SK-N-SH (cell line): ENCODE measurements around the gene TMEM184C.

Experiments used
- CTCF ChIP-seq: fragments of 200-600 bp; sonication (generic); IDR thresholded peaks from 2 replicates; pipeline ENCODE4 v1.6.1; 2017; ENCODE audit warnings: antibody characterized with exemption, mild to moderate bottlenecking, moderate library complexity
- EP300 ChIP-seq, 2 experiments: IDR thresholded peaks; 2 replicates each; pipeline versions ENCODE4 v1.4.0 to v1.6.1; 2012; ENCODE audit warnings: borderline replicate concordance in 1 of 2, low read depth in 1 of 2, low read length in 1 of 2
- GATA2 ChIP-seq: sonication (generic); formaldehyde crosslinking; IDR thresholded peaks from 2 replicates; pipeline ENCODE4 v1.5.0; 2020; ENCODE audit warnings: mild to moderate bottlenecking, missing genetic modification reagents

- TF ChIP-seq EP300 (IDR thresholded peaks at IDR 0.05; ENCODE audit: borderline replicate concordance in 1 of 2, low read depth in 1 of 2, low read length in 1 of 2) (no peak), CTCF (no peak), GATA2 (CRISPR knock-in tag) (no peak)
Observed at GRCh38 chr4:147644471-147644870, 27.3 kb downstream of the TMEM184C start.
